ENCODE measurements around the gene UQCRC2.

The UQCRC2 gene

DNA sequence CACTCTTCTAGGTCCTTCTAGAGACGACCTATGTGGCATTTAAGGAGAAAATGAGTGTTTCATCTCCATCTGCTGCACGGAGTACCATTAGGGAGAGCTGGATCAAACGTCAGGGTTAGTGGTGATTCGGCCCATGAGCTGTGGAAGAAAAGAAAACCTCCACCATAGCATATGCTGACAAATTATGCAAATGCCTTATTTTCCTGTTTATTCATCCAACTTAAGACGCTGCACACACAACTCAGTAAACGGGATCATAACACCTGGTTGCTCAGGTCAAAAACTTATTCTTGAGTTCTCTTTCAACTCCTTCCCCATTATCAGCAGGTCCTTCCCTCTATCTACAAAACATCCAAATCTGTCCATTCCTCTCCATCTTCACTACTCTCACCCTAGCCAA lies 53.5 kb downstream of the UQCRC2 start:
- no peak for TF ChIP-seq MYC (IDR thresholded peaks at IDR 0.05; ENCODE audit: low read depth, low read length)
- TF ChIP-seq, protein P1, sequence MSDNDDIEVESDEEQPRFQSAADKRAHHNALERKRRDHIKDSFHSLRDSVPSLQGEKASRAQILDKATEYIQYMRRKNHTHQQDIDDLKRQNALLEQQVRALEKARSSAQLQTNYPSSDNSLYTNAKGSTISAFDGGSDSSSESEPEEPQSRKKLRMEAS (IDR thresholded peaks at IDR 0.05; ENCODE audit: low read depth, low read length): no peak
- no peak for TF ChIP-seq POLR2A (IDR thresholded peaks at IDR 0.05; ENCODE audit: extremely low read depth, insufficient read length)
- TF ChIP-seq, protein P2, sequence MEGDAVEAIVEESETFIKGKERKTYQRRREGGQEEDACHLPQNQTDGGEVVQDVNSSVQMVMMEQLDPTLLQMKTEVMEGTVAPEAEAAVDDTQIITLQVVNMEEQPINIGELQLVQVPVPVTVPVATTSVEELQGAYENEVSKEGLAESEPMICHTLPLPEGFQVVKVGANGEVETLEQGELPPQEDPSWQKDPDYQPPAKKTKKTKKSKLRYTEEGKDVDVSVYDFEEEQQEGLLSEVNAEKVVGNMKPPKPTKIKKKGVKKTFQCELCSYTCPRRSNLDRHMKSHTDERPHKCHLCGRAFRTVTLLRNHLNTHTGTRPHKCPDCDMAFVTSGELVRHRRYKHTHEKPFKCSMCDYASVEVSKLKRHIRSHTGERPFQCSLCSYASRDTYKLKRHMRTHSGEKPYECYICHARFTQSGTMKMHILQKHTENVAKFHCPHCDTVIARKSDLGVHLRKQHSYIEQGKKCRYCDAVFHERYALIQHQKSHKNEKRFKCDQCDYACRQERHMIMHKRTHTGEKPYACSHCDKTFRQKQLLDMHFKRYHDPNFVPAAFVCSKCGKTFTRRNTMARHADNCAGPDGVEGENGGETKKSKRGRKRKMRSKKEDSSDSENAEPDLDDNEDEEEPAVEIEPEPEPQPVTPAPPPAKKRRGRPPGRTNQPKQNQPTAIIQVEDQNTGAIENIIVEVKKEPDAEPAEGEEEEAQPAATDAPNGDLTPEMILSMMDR (IDR thresholded peaks at IDR 0.05; ENCODE audit: low read depth, low read length): no peak
- DNase-seq (ENCODE audit: low read depth): no peak
- peak overlapping the region; percentile 61 for H3K4me3 ChIP-seq (ENCODE audit: low read depth, low read length)

DNA sequence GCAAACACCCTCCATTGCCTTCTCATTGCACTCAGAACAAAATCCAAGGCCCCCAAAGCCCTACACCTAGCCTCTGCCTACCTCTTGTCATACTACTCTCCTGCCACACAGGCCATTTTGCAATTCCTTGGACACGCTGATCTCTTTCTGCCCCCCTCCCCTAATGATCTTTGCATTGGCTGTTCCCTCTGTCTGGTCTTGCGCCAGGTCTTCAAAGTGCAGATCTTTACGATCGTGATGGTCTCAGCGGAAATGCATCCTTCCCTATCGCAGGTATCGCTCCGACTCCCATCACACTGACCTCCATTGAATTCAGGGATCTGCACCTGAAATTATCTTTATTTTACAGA lies 54.0 kb downstream of the UQCRC2 start:
- peak overlapping the region; percentile 61 for H3K4me3 ChIP-seq (ENCODE audit: low read depth, low read length)
- peak; percentile 16 for DNase-seq (ENCODE audit: low read depth)
- TF ChIP-seq MYC (IDR thresholded peaks at IDR 0.05; ENCODE audit: low read depth, low read length): no peak
- TF ChIP-seq, protein P2 (IDR thresholded peaks at IDR 0.05; ENCODE audit: low read depth, low read length): no peak

DNA sequence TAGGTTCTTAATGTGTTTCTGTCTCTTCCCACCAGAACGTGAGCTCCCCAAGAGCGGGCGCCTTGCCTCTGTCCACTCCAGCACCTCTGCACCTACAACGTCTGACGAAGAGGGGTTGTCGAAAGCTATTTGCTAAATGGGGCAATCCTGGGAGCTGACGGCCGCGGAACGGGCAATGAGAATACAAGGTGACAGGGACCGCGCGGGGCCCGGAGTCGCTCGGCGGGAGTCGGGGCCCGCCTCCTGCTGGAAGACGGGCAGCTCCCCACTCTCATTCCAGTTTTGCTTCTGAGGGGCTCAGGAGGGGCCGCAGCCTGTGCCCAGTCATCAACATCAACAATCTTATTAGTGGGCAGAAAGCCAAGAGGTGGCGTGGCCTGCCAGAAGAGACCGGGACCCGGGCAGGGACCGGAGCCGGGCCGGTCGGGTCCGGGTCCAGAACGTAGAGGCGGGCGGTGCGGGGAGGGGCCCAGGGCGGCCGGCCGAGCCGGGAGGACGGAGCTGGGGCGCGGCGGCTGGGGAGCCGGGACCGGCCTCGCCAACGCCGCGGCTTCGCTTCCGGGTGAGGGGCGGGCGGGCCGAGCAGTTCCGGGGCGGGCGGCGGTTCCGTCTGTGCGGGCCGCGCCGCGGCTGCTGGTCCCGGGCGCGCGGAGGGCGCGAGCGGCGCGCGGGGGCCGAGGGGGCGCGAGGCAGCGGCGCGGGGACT lies 54.5 kb downstream of the UQCRC2 start, which contains the start of gene MOSMO:
Gene MOSMO (plus strand): TSS at position 603 of the 706 bp plus-strand sequence. CDS start 191 bp downstream, outside the sequence.
- TF ChIP-seq POLR2A (IDR thresholded peaks at IDR 0.05; ENCODE audit: extremely low read depth, insufficient read length): peak; percentile 27
- TF ChIP-seq MYC (IDR thresholded peaks at IDR 0.05; ENCODE audit: low read depth, low read length): no peak
- H3K4me3 ChIP-seq (ENCODE audit: low read depth, low read length): peak within 1 kb of the TSS; percentile 65
- peak; percentile 75 for DNase-seq (ENCODE audit: low read depth)

DNA sequence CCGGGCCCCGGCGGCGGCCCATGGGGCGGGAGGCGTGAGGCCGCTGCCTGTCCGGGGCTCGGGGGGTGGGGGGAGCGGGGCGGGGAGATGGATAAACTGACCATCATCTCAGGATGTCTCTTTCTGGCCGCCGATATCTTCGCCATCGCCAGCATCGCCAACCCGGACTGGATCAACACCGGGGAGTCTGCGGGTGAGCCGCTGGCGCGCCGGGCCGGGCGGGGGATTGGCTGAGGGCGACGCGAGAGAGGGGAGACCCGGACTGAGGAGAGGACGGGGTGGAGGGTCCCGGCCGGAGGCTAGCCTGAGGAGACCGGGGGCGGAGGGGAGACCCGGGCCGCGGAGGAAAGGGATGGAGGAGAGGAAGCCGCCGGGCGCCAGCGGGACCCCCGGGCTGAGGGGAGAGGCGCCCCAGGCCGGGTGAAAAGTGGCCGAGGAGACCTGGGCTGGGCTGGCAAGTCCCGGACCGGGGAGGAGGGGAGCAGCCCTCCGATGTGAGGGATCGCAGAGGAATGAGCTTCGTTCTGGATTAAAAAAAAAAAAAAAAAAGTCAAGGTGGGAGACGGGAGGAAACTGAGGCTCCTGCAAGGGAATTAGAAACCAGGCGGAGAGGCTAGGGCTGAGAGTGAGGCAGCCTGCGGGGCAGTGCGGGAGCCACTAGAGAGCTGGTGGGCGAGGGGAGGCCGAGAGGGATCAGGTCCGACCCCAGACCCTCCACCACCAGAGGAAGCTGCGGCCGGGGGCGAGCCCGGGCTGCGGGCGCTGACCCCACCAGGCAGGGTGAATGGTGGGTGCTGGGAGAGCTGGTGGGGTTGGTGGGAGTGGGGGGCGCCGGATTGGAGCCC lies 55.3 kb downstream of the UQCRC2 start:
- DNase-seq (ENCODE audit: low read depth): peak; percentile 29
- TF ChIP-seq, protein P2 (IDR thresholded peaks at IDR 0.05; ENCODE audit: low read depth, low read length): no peak
- TF ChIP-seq POLR2A (IDR thresholded peaks at IDR 0.05; ENCODE audit: extremely low read depth, insufficient read length): no peak
- TF ChIP-seq, protein P1 (IDR thresholded peaks at IDR 0.05; ENCODE audit: low read depth, low read length): no peak
- no peak for TF ChIP-seq MYC (IDR thresholded peaks at IDR 0.05; ENCODE audit: low read depth, low read length)
- peak overlapping the region; percentile 65 for H3K4me3 ChIP-seq (ENCODE audit: low read depth, low read length)

DNA sequence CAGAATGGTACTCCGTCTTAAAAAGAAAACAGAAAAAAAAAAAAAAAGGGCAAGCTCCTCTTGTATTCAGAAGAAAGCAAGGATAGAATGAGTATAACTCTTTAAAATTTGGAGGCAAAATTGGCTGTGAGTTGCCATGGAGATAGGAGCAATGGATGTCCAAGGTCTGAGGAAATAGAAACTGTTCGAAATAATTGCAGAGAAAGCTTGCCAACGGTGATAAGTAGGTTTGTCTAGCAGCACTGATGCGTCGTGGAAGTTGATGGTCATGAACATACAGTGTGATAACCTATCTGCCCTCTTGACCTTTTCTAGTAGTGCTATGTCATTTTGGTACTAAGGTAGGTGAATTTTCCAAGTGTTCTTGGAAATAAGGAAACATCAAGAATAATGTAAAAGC lies 57.7 kb downstream of the UQCRC2 start:
- TF ChIP-seq, protein P1 (IDR thresholded peaks at IDR 0.05; ENCODE audit: low read depth, low read length): no peak
- TF ChIP-seq, protein P2 (IDR thresholded peaks at IDR 0.05; ENCODE audit: low read depth, low read length): no peak
- TF ChIP-seq MYC (IDR thresholded peaks at IDR 0.05; ENCODE audit: low read depth, low read length) (no peak), POLR2A (IDR thresholded peaks at IDR 0.05; ENCODE audit: extremely low read depth, insufficient read length) (no peak)
- no peak for DNase-seq (ENCODE audit: low read depth)
- no peak overlapping the region for H3K4me3 ChIP-seq (ENCODE audit: low read depth, low read length)

DNA sequence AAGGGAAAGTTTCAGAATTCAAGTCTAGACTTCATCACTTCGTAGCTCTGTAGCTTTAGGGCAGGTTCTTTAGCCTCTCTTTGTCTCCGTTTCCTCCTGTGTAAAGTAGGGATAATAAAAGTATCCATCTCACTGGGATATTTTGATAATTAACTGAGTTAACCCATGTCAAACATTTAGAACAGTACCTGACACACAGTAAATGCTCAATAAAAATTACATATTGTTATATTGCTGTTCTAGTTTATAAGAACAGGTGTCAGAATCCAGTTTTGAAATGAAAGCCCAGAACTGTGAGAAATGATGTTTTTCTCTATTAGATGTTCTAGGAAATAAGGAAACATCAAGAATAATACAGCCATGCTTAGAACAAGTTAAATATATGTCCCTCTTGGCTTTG lies 59.1 kb downstream of the UQCRC2 start:
- no peak for TF ChIP-seq MYC (IDR thresholded peaks at IDR 0.05; ENCODE audit: low read depth, low read length)
- no peak for TF ChIP-seq POLR2A (IDR thresholded peaks at IDR 0.05; ENCODE audit: extremely low read depth, insufficient read length)
- TF ChIP-seq, protein P2 (IDR thresholded peaks at IDR 0.05; ENCODE audit: low read depth, low read length): no peak
- TF ChIP-seq, protein P1 (IDR thresholded peaks at IDR 0.05; ENCODE audit: low read depth, low read length): no peak
- no peak overlapping the region for H3K4me3 ChIP-seq (ENCODE audit: low read depth, low read length)
- no peak for DNase-seq (ENCODE audit: low read depth)

Measured in NB4 (cell line).